B cell (primary cell): ENCODE measurements around the gene ANKRD44.

Source experiments
- EZH2 ChIP-seq: IDR thresholded peaks from 2 replicates; pipeline ENCODE4 v1.6.1; 2012; ENCODE audit warnings: borderline replicate concordance, low read depth, mild to moderate bottlenecking, moderate library complexity, low read length; ENCODE audit not compliant: insufficient read depth, poor library complexity, severe bottlenecking
- TF ChIP-seq, protein P1 (sequence below): fragments of 200-600 bp; IDR thresholded peaks from one replicate; pipeline ENCODE4 v1.8.0; 2022; ENCODE audit warnings: antibody characterized with exemption, mild to moderate bottlenecking

DNA sequence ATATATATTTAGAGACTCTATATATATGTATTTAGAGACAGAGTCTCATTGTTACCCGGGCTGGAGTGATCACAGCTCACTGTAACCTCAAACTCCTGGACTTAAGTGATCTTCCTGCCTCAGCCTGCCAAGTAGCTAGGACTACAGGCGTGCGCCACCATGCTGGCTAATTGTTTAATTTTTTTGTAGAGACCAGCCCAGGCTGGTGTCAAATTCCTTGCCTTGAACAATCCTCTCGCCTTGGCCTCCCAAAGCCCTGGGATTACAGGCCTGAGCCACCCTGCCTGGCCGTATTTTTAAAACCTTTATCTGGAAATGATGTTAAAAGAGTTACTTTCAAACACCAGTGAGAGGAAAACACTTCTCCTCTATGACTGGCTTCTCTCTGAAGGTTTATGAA lies 353.1 kb downstream of the ANKRD44 start:
- TF ChIP-seq, protein P1, sequence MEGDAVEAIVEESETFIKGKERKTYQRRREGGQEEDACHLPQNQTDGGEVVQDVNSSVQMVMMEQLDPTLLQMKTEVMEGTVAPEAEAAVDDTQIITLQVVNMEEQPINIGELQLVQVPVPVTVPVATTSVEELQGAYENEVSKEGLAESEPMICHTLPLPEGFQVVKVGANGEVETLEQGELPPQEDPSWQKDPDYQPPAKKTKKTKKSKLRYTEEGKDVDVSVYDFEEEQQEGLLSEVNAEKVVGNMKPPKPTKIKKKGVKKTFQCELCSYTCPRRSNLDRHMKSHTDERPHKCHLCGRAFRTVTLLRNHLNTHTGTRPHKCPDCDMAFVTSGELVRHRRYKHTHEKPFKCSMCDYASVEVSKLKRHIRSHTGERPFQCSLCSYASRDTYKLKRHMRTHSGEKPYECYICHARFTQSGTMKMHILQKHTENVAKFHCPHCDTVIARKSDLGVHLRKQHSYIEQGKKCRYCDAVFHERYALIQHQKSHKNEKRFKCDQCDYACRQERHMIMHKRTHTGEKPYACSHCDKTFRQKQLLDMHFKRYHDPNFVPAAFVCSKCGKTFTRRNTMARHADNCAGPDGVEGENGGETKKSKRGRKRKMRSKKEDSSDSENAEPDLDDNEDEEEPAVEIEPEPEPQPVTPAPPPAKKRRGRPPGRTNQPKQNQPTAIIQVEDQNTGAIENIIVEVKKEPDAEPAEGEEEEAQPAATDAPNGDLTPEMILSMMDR, result no peak
- no peak for TF ChIP-seq EZH2
